Neural progenitor cell (in vitro differentiated cells): ENCODE measurements around the gene TPCN2. TPM values are rescaled to one million over a fixed set of nuclear protein-coding genes. Genes with fewer than 3 reads are reported as not detected.

Experiments used
- DNase-seq: peaks from one replicate; pipeline ENCODE4 v3.0.0-alpha.2; 2016; ENCODE audit warnings: low spot score
- H2AFZ ChIP-seq: fragments of 200-600 bp; sonication (generic); replicated peaks from 2 replicates; pipeline ENCODE4 v1.6.1; 2016; ENCODE audit warnings: antibody characterized with exemption
- H3F3A ChIP-seq: fragments of 200-600 bp; sonication (generic); 2 replicates; pipeline ENCODE4 v1.6.1; 2016; ENCODE audit warnings: antibody characterized with exemption, low read depth
- H3K27ac ChIP-seq: fragments of 200-600 bp; sonication (generic); 2 replicates; pipeline ENCODE4 v1.5.1; 2016; ENCODE audit warnings: mild to moderate bottlenecking
- H3K27me3 ChIP-seq: fragments of 200-600 bp; sonication (generic); 2 replicates; pipeline ENCODE4 v1.6.1; 2016; ENCODE audit warnings: mild to moderate bottlenecking, moderate library complexity
- H3K36me3 ChIP-seq: fragments of 200-600 bp; sonication (generic); 2 replicates; pipeline ENCODE4 v1.5.1; 2016
- H3K4me1 ChIP-seq: fragments of 200-600 bp; sonication (generic); 2 replicates; pipeline ENCODE4 v1.6.1; 2016; ENCODE audit warnings: mixed run types
- H3K4me2 ChIP-seq: fragments of 200-600 bp; sonication (generic); 2 replicates; pipeline ENCODE4 v1.6.1; 2016
- H3K4me3 ChIP-seq: fragments of 200-600 bp; sonication (generic); 2 replicates; pipeline ENCODE4 v1.5.1; 2016
- H3K79me2 ChIP-seq: fragments of 200-600 bp; sonication (generic); 2 replicates; pipeline ENCODE4 v1.6.1; 2016; ENCODE audit warnings: low read depth
- H3K9ac ChIP-seq: fragments of 200-600 bp; sonication (generic); 2 replicates; pipeline ENCODE4 v1.6.1; 2016
- H3K9me3 ChIP-seq: fragments of 200-600 bp; sonication (generic); 2 replicates; pipeline ENCODE4 v1.5.1; 2016; ENCODE audit warnings: low read depth
- H4K20me1 ChIP-seq: fragments of 200-600 bp; sonication (generic); 2 replicates; pipeline ENCODE4 v1.6.1; 2016; ENCODE audit warnings: low read depth
- H3K27ac Mint-ChIP-seq: 3 replicates; pipeline ENCODE4 v1.8.0; 2021; ENCODE audit warnings: mixed read lengths
- H3K27me3 Mint-ChIP-seq: 2 replicates; pipeline ENCODE4 v1.8.0; 2022; ENCODE audit warnings: low read depth, mild to moderate bottlenecking, inconsistent platforms, moderate library complexity, mixed read lengths; ENCODE audit not compliant: insufficient read depth
- H3K36me3 Mint-ChIP-seq: 3 replicates; pipeline ENCODE4 v1.8.0; 2021; ENCODE audit warnings: mixed read lengths
- H3K4me1 Mint-ChIP-seq: 3 replicates; pipeline ENCODE4 v1.8.0; 2021; ENCODE audit warnings: mixed read lengths
- H3K4me3 Mint-ChIP-seq: 3 replicates; pipeline ENCODE4 v1.8.0; 2021; ENCODE audit warnings: mild to moderate bottlenecking, moderate library complexity, mixed read lengths
- H3K9me3 Mint-ChIP-seq: 3 replicates; pipeline ENCODE4 v1.8.0; 2020; ENCODE audit warnings: mixed read lengths
- CTCF ChIP-seq: fragments of 200-600 bp; sonication (generic); IDR thresholded peaks from 2 replicates; pipeline ENCODE4 v1.5.1; 2017; ENCODE audit warnings: antibody characterized with exemption, mild to moderate bottlenecking
- EZH2 ChIP-seq: fragments of 200-600 bp; sonication (generic); IDR thresholded peaks from 2 replicates; pipeline ENCODE4 v1.6.1; 2017; ENCODE audit warnings: antibody characterized with exemption, mild to moderate bottlenecking, moderate library complexity
- EZH2phosphoT487 ChIP-seq: fragments of 200-600 bp; sonication (generic); IDR thresholded peaks from 2 replicates; pipeline ENCODE4 v1.6.1; 2017; ENCODE audit warnings: antibody characterized with exemption
- total RNA-seq: library from RNA; depleted of rRNA; stranded (reverse); fragments of >200 nt; gene quantifications from 2 replicates; pipeline ENCODE4 v1.2.3, GENCODE V29; 2015; ENCODE audit warnings: low replicate concordance

TPCN2 gene
- total RNA-seq, 1 donor from 2014 or later, result 7.2 TPM

- H3K79me2 ChIP-seq, result no peaks in the 10 kb centered on the region
- H3F3A ChIP-seq, result no peaks in the 10 kb centered on the region
- H3K36me3 ChIP-seq, result no peaks in the 10 kb centered on the region
- Mint-ChIP-seq H3K27me3 (no peaks in the 10 kb centered on the region), H3K4me3 (no peak overlapping the region), H3K27ac (no peak overlapping the region), H3K36me3 (peaks cover 5% of the 10 kb centered on the region), H3K9me3 (no peaks in the 10 kb centered on the region), H3K4me1 (no peaks in the 10 kb centered on the region)
- H3K9ac ChIP-seq, result no peak overlapping the region
- TF ChIP-seq CTCF (no peak), EZH2 (no peak), EZH2phosphoT487 (no peak)
- no peaks in the 10 kb centered on the region for H3K9me3 ChIP-seq
- H2AFZ ChIP-seq, result no peak overlapping the region
- no peaks in the 10 kb centered on the region for H3K4me1 ChIP-seq
- H3K4me2 ChIP-seq, result no peak overlapping the region
- no peak for DNase-seq
- H4K20me1 ChIP-seq, result peaks cover 6% of the 10 kb centered on the region
- no peak overlapping the region for H3K27ac ChIP-seq
- no peak overlapping the region for H3K4me3 ChIP-seq
- H3K27me3 ChIP-seq, result no peaks in the 10 kb centered on the region
These were observed 30.3 kb downstream of the TPCN2 start for GRCh38 chr11:69078930-69079605.

- Mint-ChIP-seq H3K4me3 (no peak overlapping the region), H3K36me3 (peaks cover 5% of the 10 kb centered on the region), H3K9me3 (no peaks in the 10 kb centered on the region), H3K27me3 (no peaks in the 10 kb centered on the region), H3K27ac (no peak overlapping the region), H3K4me1 (no peaks in the 10 kb centered on the region)
- Histone ChIP-seq H3K9ac (no peak overlapping the region), H3K79me2 (no peaks in the 10 kb centered on the region), H3K9me3 (no peaks in the 10 kb centered on the region), H4K20me1 (peaks cover 4% of the 10 kb centered on the region), H3K27ac (no peak overlapping the region), H2AFZ (no peak overlapping the region), H3K27me3 (no peaks in the 10 kb centered on the region), H3K4me2 (no peak overlapping the region), H3K36me3 (no peaks in the 10 kb centered on the region), H3K4me1 (no peaks in the 10 kb centered on the region), H3K4me3 (no peak overlapping the region), H3F3A (no peaks in the 10 kb centered on the region)
- DNase-seq, result no peak
- no peak for TF ChIP-seq EZH2
- TF ChIP-seq CTCF, result no peak
- no peak for TF ChIP-seq EZH2phosphoT487
These were observed 31.0 kb downstream of the TPCN2 start for GRCh38 chr11:69079661-69080256.

GRCh38 chr11:69080257-69080995, 31.7 kb downstream of the TPCN2 start:
- Mint-ChIP-seq H3K9me3 (no peaks in the 10 kb centered on the region), H3K4me3 (no peak overlapping the region), H3K4me1 (no peaks in the 10 kb centered on the region), H3K27ac (no peak overlapping the region), H3K27me3 (no peaks in the 10 kb centered on the region), H3K36me3 (peaks cover 5% of the 10 kb centered on the region)
- no peak overlapping the region for H3K4me3 ChIP-seq
- no peaks in the 10 kb centered on the region for H3F3A ChIP-seq
- no peaks in the 10 kb centered on the region for H3K4me1 ChIP-seq
- no peaks in the 10 kb centered on the region for H3K9me3 ChIP-seq
- no peak for TF ChIP-seq EZH2phosphoT487
- TF ChIP-seq EZH2, result no peak
- TF ChIP-seq CTCF, result no peak
- H3K27ac ChIP-seq, result no peak overlapping the region
- no peaks in the 10 kb centered on the region for H3K27me3 ChIP-seq
- H4K20me1 ChIP-seq, result no peaks in the 10 kb centered on the region
- no peaks in the 10 kb centered on the region for H3K79me2 ChIP-seq
- H3K9ac ChIP-seq, result no peak overlapping the region
- DNase-seq, result no peak
- no peak overlapping the region for H3K4me2 ChIP-seq
- H2AFZ ChIP-seq, result no peak overlapping the region
- no peaks in the 10 kb centered on the region for H3K36me3 ChIP-seq
